Bone marrow (tissue), 2 donors: Measurements from ENCODE around the gene TRMT2B.
A peak's percentile ranks its signal among the peaks of the same experiment; 100 is the strongest.
"Not testable (repeated sequence)": the region's sequence is repeated elsewhere in the genome, so short reads cannot be mapped to it uniquely, and the experiment has no call there.

Experiments used
- DNase-seq, 2 donors: peaks; one replicate each; lab custom pipeline; 2025; lab: John Stamatoyannopoulos, UW

Gene TRMT2B, protein sequence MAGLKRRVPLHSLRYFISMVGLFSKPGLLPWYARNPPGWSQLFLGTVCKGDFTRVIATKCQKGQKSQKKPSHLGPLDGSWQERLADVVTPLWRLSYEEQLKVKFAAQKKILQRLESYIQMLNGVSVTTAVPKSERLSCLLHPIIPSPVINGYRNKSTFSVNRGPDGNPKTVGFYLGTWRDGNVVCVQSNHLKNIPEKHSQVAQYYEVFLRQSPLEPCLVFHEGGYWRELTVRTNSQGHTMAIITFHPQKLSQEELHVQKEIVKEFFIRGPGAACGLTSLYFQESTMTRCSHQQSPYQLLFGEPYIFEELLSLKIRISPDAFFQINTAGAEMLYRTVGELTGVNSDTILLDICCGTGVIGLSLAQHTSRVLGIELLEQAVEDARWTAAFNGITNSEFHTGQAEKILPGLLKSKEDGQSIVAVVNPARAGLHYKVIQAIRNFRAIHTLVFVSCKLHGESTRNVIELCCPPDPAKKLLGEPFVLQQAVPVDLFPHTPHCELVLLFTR

DNA sequence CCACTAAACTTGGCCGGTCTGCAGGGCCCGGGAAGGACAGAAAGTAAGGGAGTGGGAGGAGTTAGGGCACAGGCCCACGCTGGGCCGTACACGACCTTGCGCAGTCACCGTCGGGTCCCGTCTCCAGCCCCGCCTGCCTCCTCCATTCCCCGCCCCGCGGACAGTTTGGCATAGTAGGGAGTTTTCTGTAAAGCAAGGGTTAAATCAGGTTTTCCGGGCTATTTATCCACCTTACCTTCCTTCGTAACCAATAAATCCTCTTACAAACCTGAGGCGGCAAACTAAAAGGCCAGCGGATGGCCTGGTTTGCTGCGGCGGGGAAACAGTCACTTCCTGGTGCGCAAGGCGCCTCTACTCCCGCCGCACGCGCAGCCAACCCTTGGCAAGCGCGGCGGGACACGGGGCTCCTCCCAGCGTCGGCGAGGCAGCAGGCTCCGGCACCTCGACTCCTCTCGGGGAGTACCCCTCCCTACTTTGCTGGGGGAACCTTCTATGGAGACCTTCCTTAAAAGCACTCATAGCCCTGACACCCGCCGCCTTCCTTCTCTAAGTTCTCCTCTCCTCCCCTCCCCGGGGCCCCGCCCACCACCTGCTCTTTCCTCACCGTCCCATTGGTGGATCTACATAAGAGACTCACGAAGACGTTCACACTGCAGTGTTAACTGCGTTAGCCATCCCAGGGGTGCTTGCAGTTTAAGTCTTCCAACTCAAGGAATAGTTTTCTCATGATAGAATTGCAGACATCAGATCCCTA lies at the start of gene TRMT2B:
Gene TRMT2B, minus strand, starts transcription at position 563 of the 754 bp plus-strand sequence. CDS start 9,822 bp downstream, outside the sequence.
- DNase-seq = peak; percentile 59 to 78

DNA sequence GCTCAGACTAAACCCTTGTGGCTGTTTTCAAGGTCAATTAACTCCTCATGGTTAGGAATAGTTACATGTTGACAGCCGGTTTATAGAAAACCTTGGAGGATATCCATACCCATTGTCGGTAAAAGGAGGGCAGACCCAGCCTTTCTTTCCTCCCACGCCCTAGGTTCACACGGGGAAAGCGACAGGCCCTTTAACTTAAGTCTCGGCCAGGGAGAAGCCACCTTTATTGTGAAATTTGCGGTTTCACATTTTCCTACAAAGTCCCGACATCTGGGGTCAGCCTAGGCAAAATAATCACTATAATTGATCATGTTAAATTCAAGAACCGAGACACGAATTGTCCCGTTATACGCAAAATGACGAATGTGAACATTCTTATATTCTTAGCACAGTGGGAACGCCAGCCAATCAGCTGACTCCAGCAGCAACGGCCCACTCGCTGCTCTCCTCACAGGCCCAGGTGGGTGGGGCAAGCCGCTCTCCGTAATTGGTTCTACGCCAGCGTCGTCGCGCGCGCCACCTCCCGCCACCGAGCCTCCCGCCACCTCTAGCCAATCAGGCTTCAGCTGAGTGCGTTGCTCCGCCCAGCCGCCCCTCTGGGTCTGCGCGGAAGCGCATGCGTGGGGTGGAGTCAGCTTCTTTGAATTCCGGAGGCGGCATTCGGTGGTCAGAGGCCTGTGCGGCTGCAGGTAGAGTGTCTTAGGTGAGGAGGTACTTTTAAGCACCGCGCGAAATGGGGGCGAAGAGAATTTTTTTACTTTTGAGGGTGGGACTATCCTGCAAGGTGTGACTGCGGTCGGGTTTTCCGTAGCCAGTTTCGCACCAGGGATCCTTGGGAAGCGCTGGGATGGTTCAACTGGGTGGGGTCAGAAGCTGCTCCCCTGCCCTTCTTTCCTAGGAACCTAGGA lies 45.9 kb upstream of the TRMT2B start, which contains the start of gene CENPI:
Gene CENPI, plus strand, starts transcription at position 659 of the 908 bp plus-strand sequence. CDS start 2,867 bp downstream, outside the sequence.
- DNase-seq = peak; percentile 50 to 82

DNA sequence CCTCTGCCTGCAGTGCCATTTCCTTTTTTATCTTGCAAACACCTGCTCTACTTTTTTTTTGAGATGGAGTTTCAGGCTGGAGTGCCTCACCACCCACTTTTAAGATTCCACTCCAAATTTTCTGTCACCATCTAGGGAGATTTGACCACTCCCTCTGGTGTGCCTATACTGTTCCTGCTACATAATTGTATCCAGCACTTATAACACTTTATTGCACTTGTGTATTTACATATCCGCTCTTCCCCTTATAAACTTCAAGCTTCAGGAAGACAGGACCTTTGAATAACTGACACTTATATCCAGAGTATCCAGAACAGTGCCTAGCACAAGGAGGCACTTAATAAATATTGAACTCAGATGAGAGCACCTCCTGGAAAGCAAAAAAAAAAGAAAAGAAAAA lies 39.9 kb upstream of the TRMT2B start:
- DNase-seq = no peak

DNA sequence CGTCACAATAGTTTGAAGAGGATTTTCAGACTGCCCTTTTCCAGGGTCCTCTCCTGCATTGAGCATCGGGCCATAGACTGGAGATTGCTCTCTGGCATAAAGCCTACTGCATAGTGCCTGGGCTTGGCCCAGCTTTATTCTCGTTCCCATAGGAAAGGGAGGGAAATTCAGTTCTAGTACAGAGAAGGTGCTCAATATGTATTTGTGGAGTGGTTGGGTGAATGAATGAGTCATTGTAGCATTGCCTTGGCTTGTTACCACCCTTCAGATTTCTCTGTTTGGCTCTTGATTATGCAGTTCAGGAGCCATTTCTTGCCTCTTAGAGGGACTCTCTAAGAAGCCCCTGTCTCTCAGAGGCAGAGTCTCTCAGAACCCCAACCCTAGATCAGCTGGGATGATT lies 29.3 kb upstream of the TRMT2B start:
- DNase-seq = no peak

DNA sequence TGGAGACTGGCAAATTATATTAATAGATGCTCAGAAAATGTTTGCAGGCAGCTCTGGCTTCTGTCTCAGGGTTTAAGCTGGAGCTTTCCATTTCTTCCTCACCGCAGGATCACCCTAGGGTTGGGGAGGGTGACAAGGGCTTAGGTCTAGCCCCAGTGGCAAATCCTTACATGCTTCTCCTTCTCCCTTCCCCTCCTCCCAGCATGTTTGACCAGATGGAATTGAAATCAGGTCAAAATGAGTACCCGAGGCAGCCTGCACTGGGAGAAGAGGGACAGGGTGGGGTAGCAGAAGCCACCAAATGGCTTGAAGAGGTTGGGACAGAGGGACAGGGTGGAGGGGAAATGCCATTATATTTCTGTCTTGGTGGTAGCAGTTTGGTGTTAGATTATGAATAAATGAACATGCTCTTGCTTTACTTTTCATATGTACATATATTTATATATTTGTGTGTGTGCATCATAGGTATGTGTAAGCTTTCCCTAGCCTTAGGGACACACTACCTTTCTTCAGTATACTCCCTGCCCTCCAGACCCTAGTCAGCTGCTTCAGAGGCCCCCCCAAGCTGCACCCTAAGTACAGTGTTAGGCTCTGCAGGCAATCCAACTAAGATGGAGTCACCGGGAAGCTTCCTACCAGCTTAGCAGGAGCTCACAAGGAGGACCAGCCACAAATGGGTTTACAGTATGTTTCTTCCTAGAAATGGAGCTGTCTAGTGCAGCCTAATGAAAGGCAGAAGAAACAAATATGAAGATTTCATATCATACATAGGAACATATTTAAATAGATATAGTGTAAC lies 28.6 kb upstream of the TRMT2B start:
- DNase-seq = no peak

DNA sequence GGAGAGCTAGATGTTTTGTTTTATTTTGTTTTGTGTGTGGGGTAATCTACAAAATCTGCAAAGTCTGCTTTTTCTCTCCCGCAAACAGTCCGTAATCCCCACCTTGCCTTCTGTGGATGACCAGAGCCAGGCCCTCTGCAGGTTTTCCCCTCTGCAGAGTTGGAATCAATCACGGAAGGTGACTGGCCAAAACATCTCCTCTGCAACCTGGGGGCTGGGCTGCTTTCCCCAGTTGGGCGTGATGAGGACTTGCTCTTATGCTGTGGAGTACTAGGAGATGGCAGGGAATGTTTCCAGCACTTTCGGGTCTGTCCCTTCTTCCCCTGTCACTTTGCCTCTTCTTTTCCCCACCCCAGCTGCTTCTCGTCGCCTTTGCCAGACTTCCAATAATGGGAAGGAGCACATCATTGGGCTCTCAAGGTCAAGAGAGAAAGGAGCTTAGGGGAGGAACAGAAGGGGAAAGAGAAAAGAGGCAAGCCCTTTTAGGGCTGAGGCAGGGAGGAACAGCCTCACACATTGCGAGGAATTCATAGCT lies 27.9 kb upstream of the TRMT2B start:
- DNase-seq = no peak

DNA sequence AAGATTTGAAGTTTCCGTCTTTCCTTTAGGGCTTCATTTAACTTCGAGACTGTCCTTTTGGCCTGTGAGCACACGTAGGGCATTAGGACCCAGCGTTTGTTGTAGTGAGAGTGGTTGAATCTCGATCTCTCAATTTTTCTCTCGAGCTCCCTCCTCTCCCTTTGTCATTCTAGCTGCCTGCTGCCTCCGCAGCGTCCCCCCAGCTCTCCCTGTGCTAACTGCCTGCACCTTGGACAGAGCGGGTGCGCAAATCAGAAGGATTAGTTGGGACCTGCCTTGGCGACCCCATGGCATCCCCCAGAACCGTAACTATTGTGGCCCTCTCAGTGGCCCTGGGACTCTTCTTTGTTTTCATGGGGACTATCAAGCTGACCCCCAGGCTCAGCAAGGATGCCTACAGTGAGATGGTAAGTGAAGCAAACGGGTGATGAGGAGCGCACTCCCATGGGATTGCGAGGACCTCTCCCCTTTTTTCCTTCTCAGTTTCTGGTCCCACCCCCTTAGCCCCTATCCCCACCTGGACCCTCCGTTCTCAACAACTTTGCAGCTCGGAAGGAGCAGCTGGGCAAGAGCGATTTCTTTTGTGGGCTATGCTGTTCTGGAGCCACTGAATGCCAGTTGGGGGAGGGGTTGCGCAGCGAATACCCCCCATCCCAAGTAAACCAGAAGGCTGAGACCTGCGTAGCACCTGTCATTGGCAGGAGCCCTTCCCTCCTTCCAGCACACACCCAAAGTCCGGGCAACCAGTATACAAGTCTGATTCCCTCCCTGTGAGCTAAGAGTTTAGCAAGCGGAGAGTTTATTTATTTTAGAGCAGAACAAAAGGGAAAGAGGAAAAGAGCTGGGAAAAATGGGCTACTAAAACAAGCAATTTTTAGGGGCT lies 27.0 kb upstream of the TRMT2B start, which contains the start of gene TMEM35A:
Gene TMEM35A, plus strand, starts transcription at position 164 of the 883 bp plus-strand sequence. Its CDS starts 124 bp downstream, at position 288.
- no peak for DNase-seq

DNA sequence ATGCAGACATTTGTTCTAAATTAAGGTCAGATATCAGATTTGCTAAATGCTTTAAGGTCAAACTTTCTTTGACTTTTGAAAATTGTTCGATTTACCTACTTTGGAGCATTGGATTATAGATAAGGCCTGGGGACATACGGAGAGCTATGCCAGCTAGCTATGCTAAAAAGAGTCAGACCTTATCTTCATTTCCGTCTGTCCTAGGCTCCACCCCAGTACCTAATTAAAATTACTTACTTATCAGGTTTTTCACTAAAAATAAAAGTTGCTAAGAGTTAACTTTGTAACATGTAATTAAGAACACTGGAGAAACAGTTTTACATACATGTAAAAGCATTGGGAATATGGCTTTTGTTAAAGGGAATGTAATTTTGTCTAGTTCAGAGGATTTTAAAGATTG lies 19.7 kb upstream of the TRMT2B start:
- no peak for DNase-seq

DNA sequence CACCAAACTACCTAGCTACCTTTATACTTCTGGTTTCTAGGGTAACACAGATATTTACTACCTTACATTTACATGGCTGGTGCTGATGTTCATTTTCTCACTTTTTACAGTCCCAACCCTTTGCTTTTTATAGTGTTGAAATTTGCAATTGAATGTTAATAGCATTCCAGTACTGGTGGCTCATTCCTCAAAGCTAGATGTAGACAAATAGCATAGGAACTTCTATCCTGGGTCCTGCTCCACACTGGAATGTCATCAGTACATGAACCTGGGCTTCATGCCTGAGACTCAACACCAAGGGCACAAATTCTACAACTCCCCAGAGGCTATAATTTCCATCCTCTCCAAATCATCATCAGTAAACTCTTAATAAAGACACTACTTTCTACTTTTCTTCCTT lies 10.3 kb upstream of the TRMT2B start:
- DNase-seq = no peak

DNA sequence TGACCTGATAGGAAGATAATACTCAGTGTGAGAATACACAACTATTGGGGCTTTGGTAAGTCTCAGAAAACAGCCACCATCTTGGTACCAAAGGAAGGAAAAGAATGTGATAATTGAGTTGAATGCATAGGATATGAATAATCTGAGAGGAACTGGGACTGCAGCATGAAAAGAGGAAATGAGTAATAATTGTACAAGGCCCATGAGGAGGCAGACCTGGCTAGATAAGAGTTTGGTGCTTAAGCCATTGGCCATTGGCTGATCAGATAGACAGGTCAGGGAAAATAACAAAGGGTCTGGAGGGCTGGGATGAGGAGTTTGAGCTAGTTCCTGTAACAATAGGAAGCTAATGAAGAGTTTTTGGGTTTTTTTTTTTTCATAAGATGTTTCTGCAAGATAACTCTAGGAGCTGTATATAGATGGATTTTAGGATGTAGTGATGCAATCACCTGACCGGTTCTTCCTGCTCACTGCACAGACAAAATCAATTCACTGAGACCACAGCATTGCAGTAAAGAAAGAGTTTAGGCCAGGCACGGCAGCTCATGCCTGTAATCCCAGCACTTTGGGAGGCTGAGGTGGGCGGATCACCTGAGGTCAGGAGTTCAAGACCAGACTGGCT lies 5.3 kb upstream of the TRMT2B start:
- peak in 1 of 2 donors; percentile 47 for DNase-seq

DNA sequence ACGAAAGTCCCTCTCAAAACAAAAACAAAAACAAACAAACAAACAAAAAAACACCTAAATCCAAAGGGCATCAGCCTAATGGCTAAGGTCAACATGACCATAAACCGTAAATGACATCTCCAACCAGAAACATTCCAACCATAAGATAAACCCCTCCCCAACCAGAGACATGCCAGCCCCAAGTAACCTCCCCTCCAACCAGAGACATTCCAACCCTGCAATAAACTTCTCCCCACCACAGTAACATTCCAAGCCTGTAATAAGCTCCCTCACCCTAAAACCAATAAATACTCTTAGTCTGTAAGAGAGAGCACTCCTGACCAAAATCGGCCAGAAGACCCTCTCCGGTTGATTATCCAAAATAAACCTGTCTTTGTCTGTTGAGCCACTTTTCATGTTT lies 4.6 kb upstream of the TRMT2B start:
- not testable (repeated sequence) for DNase-seq

DNA sequence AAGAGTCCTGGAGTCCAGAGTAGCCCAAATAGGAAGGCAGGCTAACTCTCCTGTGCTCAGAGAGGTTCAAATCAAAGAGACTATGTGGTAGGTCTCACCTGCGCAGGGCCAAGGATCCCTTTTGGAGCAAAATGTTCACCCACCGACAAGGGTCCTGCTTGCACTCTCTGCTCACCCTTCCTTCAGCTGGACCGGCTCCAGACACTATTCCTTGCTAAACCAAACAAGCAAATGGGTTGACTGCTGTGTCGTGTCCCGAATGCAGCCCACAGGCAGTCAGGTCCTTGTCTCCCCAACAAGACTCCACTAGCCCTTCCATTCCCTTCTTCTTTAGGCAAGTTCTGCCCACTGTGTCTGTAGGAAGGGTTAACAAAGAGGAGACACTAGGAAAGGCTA lies 760 bp downstream of the TRMT2B start:
- no peak for DNase-seq

DNA sequence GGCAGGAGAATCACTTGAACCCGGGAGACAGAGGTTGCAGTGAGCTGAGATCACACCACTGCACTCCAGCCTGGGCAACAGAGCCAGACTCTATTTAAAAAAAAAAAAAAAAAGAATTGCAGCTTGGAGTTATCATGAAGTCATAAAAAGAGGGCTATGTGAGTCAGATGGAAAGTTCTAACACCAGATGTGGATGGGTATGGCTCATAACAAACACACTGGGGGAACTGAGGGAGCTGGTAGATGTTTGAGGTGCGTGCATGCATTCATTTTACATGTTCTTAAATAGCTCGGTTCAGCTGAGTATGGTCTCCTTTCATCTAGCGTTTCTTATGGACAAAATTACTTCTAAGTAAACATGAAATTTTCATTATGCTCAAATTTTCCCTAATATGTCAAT lies 11.7 kb downstream of the TRMT2B start:
- no peak for DNase-seq

DNA sequence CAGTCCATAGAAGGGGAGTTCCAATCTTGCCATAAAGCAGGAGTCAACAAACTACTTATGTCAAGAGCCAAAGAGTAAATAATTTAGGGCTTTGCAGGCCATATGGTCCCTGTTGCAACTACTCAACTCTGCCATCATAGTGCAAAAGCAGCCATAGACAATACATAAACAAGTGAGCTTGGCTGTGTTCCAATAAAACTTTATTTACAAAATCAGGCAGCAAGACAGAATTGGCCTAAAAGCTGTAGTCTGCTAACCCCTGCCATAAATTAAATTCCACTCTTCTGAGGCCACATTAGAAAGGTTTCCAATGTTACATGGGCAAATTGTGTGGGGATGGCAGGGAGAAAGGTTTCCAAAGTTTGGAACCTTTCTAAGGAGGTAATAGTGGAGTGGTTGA lies 14.7 kb downstream of the TRMT2B start:
- no peak for DNase-seq

DNA sequence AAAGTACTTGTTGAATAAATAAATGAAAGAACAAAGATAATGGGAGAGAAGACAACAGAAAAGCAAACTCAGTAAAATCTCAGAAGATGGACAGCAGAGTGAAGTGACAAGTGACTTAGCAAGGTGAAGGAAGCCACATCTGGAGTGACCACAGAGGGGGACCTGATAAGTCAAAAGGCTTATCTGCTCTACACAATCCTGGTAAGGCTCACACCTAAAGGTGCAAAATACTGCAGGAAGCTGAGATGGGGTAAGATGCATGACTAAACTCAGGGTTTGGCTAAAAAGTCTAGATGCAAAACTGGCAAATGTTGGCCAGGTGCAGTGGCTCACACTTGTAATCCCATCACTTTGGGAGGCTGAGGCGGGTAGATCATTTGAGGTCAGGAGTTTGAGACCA lies 22.2 kb downstream of the TRMT2B start:
- no peak for DNase-seq

DNA sequence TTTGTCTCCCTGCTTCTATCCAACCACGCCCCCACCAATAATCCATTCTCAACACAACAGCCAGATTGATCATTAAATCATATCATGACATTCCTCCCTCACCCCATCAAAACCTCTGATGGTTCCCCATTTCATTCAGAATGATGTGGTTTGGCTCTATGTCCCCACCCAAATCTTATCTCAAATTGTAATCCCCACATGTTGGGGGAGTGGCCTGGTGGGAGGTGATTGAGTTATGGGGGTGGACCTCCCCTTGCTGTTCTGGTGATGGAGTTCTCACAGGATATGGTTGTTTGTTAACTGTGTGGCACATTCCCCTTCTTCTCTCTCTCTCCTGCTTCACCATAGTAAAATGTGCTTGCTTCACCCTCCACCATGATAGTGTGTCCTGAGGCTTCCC lies 23.3 kb downstream of the TRMT2B start:
- DNase-seq = no peak

DNA sequence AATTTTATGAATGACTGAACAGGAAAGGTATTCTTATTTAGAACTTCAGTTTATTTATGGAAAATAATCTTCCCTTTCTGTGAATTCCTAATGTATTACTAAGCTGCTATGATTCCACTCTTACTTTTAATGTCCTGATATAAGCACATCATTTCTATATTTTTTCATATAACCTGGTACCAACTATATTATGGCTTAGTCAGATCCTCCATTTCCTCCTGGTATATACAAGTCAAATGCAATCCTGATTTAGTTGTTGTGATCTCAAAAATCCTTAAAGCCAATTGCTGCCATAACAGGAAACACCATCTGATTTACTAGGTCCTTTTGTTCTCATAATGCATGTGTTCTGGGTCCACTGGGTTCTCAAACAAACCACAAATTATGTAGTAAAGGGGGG lies 26.8 kb downstream of the TRMT2B start:
- no peak for DNase-seq

DNA sequence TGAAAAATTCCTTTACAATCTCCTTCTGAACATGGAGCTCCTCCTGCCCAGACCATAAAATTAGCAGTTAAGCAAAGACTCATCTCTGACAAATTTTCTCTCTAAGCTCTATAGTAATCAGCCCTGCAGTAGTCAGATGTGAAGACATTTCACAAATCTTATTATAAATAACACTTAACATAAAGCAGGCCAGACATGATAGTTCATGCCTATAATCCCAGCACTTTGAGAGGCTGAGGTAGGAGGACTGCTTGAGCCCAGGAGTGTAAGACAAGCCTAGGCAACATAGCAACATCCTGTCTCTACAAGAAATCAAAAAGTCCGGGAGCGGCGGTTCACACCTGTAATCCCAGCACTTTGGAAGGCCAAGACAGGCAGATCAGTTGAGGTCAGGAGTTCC lies 29.9 kb downstream of the TRMT2B start:
- DNase-seq = no peak

DNA sequence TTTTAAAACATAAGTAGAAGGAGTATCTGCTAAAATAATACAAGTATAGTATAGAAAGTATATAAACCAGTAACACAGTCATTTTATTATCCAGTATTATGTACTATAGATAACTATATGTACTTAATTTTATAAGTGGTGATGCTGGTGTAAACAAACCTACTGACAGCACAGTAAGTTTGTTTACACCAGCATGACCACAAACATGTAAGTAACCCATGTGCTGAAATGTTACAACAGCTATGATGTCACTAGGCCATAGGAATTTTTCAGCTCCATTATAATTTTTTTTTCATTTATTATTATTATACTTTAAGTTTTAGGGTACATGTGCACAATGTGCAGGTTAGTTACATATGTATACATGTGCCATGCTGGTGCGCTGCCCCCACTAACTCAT lies 39.9 kb downstream of the TRMT2B start:
- not testable (repeated sequence) for DNase-seq
